ENCODE measurements around the gene DPP6.

- TF ChIP-seq, protein P1, sequence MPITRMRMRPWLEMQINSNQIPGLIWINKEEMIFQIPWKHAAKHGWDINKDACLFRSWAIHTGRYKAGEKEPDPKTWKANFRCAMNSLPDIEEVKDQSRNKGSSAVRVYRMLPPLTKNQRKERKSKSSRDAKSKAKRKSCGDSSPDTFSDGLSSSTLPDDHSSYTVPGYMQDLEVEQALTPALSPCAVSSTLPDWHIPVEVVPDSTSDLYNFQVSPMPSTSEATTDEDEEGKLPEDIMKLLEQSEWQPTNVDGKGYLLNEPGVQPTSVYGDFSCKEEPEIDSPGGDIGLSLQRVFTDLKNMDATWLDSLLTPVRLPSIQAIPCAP (CRISPR knock-in tag; IDR thresholded peaks at IDR 0.05; ENCODE audit: borderline replicate concordance) = no peak
- TF ChIP-seq POLR2A (conservative IDR thresholded peaks at IDR 0.05) = no peak
- no peak for TF ChIP-seq NFIC (IDR thresholded peaks at IDR 0.05)
- TF ChIP-seq, protein P2, sequence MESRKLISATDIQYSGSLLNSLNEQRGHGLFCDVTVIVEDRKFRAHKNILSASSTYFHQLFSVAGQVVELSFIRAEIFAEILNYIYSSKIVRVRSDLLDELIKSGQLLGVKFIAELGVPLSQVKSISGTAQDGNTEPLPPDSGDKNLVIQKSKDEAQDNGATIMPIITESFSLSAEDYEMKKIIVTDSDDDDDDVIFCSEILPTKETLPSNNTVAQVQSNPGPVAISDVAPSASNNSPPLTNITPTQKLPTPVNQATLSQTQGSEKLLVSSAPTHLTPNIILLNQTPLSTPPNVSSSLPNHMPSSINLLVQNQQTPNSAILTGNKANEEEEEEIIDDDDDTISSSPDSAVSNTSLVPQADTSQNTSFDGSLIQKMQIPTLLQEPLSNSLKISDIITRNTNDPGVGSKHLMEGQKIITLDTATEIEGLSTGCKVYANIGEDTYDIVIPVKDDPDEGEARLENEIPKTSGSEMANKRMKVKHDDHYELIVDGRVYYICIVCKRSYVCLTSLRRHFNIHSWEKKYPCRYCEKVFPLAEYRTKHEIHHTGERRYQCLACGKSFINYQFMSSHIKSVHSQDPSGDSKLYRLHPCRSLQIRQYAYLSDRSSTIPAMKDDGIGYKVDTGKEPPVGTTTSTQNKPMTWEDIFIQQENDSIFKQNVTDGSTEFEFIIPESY (CRISPR knock-in tag; IDR thresholded peaks at IDR 0.05) = no peak
- no peak for TF ChIP-seq POLR2AphosphoS5 (IDR thresholded peaks at IDR 0.05; ENCODE audit: control insufficient read depth, insufficient read depth, low read depth, low read length)
- TF ChIP-seq, protein P3, sequence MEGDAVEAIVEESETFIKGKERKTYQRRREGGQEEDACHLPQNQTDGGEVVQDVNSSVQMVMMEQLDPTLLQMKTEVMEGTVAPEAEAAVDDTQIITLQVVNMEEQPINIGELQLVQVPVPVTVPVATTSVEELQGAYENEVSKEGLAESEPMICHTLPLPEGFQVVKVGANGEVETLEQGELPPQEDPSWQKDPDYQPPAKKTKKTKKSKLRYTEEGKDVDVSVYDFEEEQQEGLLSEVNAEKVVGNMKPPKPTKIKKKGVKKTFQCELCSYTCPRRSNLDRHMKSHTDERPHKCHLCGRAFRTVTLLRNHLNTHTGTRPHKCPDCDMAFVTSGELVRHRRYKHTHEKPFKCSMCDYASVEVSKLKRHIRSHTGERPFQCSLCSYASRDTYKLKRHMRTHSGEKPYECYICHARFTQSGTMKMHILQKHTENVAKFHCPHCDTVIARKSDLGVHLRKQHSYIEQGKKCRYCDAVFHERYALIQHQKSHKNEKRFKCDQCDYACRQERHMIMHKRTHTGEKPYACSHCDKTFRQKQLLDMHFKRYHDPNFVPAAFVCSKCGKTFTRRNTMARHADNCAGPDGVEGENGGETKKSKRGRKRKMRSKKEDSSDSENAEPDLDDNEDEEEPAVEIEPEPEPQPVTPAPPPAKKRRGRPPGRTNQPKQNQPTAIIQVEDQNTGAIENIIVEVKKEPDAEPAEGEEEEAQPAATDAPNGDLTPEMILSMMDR (IDR thresholded peaks at IDR 0.05 in 2 of 3, conservative IDR thresholded peaks at IDR 0.05 in 1 of 3; ENCODE audit: insufficient read depth in 2 of 3, low read depth in 1 of 3, low read length in 3 of 3) = no peak
- TF ChIP-seq MLX (CRISPR knock-in tag; conservative IDR thresholded peaks at IDR 0.05) = no peak
- TF ChIP-seq RAD21 (CRISPR knock-in tag; conservative IDR thresholded peaks at IDR 0.05 in 1 of 2, IDR thresholded peaks at IDR 0.05 in 1 of 2) = no peak
These were observed 801.5 kb downstream of the DPP6 start for GRCh38 chr7:154853727-154854095.
